Gastrocnemius medialis (tissue), 4 donors: ENCODE results near the gene STAG1.

ENCODE experiments used
- POLR2A ChIP-seq, 2 donors: fragments of 450-650 bp; IDR thresholded peaks; one replicate each; pipeline ENCODE4 v1.6.1; 2017; ENCODE audit warnings: antibody characterized with exemption in 2 of 2, mild to moderate bottlenecking in 2 of 2, moderate library complexity in 2 of 2
- TF ChIP-seq, protein P1 (sequence below), 5 experiments: fragments of 450-650 bp in 3 of 5; fragments of 200-600 bp in 2 of 5; sonication (generic) in 2 of 5; IDR thresholded peaks in 4 of 5; conservative IDR thresholded peaks in 1 of 5; 1 replicate in 4 of 5; 2 replicates in 1 of 5; pipeline ENCODE4 v1.5.1; 2016 to 2019; ENCODE audit warnings: antibody characterized with exemption in 5 of 5, mild to moderate bottlenecking in 3 of 5, moderate library complexity in 3 of 5

GRCh38 chr3:136731274-136731884 is 20.8 kb downstream of the STAG1 start:
- TF ChIP-seq, protein P1, sequence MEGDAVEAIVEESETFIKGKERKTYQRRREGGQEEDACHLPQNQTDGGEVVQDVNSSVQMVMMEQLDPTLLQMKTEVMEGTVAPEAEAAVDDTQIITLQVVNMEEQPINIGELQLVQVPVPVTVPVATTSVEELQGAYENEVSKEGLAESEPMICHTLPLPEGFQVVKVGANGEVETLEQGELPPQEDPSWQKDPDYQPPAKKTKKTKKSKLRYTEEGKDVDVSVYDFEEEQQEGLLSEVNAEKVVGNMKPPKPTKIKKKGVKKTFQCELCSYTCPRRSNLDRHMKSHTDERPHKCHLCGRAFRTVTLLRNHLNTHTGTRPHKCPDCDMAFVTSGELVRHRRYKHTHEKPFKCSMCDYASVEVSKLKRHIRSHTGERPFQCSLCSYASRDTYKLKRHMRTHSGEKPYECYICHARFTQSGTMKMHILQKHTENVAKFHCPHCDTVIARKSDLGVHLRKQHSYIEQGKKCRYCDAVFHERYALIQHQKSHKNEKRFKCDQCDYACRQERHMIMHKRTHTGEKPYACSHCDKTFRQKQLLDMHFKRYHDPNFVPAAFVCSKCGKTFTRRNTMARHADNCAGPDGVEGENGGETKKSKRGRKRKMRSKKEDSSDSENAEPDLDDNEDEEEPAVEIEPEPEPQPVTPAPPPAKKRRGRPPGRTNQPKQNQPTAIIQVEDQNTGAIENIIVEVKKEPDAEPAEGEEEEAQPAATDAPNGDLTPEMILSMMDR (IDR thresholded peaks at IDR 0.05 in 4 of 5, conservative IDR thresholded peaks at IDR 0.05 in 1 of 5), result no peak
- no peak for TF ChIP-seq POLR2A (IDR thresholded peaks at IDR 0.05)
